HFF-Myc (cell line): ENCODE data around the gene IGFBP4.

ENCODE experiments used
- DNase-seq: peaks from one replicate; pipeline ENCODE4 v3.0.0-alpha.2; 2011; ENCODE audit warnings: low read depth; ENCODE audit errors: extremely low read depth
- H3K4me3 ChIP-seq: replicated peaks from 2 replicates; pipeline ENCODE4 v1.5.1; 2011; ENCODE audit warnings: low read depth, mild to moderate bottlenecking, control low read depth, low read length
- TF ChIP-seq, protein P1 (sequence below): IDR thresholded peaks from 2 replicates; pipeline ENCODE4 v1.5.1; 2012; ENCODE audit warnings: mild to moderate bottlenecking, low read depth, low read length, control low read depth; ENCODE audit errors: missing control alignments

The IGFBP4 gene

DNA sequence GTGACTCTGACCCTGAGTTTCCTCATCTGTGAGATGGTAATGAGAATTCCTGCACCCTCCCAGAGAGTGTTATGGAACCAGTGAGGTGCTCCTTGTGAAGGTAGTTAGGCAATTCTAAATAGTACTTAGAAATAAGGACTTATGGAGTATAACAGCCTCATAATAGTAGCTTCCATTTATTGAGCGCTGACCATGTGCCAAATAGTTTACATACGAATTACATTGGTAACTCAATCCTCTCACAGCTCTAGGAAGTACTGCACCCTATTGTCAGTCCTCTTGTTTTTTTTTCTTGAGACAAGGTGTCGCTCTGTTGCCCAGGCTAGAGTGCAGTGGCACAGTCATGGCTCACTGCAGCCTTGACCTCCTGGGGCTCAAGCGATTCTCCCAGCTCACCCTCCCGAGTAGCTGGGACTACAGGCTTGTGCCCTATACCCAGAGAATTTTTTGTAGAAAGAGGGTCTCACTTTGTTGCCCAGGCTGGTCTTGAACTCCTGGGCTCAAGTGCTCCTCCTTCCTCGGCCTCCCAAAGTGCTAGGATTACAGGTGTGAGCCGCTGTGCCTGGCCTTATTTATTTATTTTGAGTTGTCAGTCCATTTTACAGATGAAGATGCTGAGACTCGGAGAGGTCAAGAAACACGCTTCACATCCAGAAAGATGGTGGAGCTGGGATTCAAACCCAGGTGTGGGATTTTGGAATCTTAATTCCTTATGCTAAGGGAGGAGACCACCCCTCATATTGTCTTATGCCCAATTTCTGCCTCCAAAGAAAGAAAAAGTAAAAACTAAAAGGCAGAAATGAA lies 55.2 kb downstream of the IGFBP4 start:
- TF ChIP-seq, protein P1, sequence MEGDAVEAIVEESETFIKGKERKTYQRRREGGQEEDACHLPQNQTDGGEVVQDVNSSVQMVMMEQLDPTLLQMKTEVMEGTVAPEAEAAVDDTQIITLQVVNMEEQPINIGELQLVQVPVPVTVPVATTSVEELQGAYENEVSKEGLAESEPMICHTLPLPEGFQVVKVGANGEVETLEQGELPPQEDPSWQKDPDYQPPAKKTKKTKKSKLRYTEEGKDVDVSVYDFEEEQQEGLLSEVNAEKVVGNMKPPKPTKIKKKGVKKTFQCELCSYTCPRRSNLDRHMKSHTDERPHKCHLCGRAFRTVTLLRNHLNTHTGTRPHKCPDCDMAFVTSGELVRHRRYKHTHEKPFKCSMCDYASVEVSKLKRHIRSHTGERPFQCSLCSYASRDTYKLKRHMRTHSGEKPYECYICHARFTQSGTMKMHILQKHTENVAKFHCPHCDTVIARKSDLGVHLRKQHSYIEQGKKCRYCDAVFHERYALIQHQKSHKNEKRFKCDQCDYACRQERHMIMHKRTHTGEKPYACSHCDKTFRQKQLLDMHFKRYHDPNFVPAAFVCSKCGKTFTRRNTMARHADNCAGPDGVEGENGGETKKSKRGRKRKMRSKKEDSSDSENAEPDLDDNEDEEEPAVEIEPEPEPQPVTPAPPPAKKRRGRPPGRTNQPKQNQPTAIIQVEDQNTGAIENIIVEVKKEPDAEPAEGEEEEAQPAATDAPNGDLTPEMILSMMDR: no peak
- DNase-seq: no peak
- H3K4me3 ChIP-seq: no peak overlapping the region

DNA sequence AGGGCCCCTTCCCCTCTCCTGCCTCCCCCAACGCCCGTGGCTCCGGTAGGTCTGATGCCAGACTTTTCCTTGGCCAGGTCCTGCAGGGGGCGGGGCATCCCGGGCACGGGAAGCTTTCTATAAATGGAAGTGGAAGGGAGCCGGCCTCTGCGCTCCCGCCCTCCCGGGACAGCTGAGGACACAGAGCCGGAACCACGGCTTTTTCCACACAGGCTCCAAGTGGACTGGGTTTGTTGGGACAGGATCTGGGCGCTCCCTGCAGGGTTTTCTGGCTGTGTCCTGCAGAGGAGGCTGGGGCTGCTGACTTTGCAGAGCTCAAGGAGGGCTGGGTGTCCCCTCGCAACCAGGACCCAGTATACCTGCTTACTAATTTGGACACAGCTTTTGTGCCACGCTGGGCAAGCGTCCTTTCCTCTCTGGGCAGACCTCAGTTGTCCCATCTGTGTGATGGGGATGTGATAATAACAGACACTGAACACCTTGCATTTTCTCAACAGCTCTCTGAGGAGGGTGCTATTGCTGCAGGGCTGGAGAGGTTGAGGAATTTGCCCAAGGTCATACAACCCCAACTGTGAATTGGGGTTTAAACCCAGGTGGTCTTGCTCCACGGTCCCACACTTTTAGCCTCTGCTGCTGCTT lies 56.4 kb downstream of the IGFBP4 start:
- no peak overlapping the region for H3K4me3 ChIP-seq
- TF ChIP-seq, protein P1: no peak
- DNase-seq: no peak

DNA sequence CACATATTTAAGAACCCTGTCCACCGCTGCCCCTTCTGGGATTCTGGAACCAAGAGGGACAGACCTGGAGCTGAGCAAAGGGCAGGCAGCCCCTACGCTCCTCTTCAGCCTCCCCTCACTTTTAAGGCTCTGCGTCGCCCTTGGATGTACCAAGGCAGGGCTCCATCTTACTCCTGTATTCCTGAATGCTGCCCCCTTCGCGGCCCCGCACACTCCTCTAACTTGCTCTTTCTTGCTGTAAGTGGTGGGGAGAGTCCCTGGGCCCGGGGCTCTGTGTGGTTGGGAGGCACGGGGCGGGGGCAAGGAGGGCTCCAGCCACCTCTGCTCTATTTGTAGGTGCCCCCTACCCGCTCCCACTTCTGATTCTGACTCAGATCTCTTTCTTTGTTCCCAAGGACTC lies 56.9 kb downstream of the IGFBP4 start:
- no peak overlapping the region for H3K4me3 ChIP-seq
- TF ChIP-seq, protein P1: no peak
- DNase-seq: no peak

- DNase-seq: no peak
- no peak overlapping the region for H3K4me3 ChIP-seq
- TF ChIP-seq, protein P1: no peak
These were observed 57.5 kb downstream of the IGFBP4 start for GRCh38 chr17:40500709-40501108.

DNA sequence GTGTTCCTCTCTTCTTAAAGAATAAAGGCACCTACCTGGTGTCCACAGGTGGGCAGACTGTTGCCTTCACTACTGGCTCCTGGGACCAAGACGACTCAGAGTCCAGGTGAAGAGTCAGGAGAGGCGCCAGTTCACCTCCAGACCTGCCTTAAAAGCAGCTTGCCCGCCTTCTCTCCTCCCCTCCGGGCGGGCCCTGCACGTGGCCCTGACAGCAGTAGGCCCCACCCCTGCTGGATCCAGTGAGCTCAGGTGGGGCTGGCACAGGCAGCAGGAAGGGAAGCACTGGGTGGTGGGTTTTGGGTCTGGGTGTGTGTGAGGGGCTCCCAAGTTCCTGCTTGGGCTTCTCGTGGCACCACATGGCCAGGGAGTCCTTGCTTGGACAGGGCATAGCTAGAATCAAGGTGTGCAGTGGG lies 58.3 kb downstream of the IGFBP4 start, which contains the start of gene TNS4:
Gene TNS4, minus strand, starts transcription at position 125 of the 413 bp plus-strand sequence. CDS start 5,198 bp downstream, outside the sequence.
- no peak for DNase-seq
- TF ChIP-seq, protein P1: no peak
- H3K4me3 ChIP-seq: no peak within 1 kb of the TSS

GRCh38 chr17:40502716-40503115 lies 59.5 kb downstream of the IGFBP4 start:
- TF ChIP-seq, protein P1: no peak
- DNase-seq: no peak
- H3K4me3 ChIP-seq: no peak overlapping the region
